AG09309 (cell line): ENCODE data around the gene HTRA3.

ENCODE experiments used
- DNase-seq: peaks from one replicate; pipeline ENCODE4 v3.0.0-alpha.2; 2010; ENCODE audit warnings: low read depth
- H3K4me3 ChIP-seq: 2 replicates; pipeline ENCODE4 v1.5.1; 2011; ENCODE audit warnings: mild to moderate bottlenecking, low read depth, low read length, moderate library complexity; ENCODE audit not compliant: control insufficient read depth
- CTCF ChIP-seq: IDR thresholded peaks from 2 replicates; pipeline ENCODE4 v1.5.1; 2011; ENCODE audit warnings: mild to moderate bottlenecking, low read depth, low read length, inconsistent platforms; ENCODE audit not compliant: insufficient read depth, control insufficient read depth; ENCODE audit errors: missing control alignments

The HTRA3 gene

GRCh38 chr4:8233672-8234484 is 35.7 kb upstream of the HTRA3 start:
- no peak for DNase-seq
- no peak overlapping the region for H3K4me3 ChIP-seq
- TF ChIP-seq CTCF = no peak

- no peak for DNase-seq
- no peak overlapping the region for H3K4me3 ChIP-seq
- TF ChIP-seq CTCF = no peak
Measured at GRCh38 chr4:8234715-8235114, 34.8 kb upstream of the HTRA3 start.

- H3K4me3 ChIP-seq = no peak overlapping the region
- TF ChIP-seq CTCF = no peak
- no peak for DNase-seq
Measured at GRCh38 chr4:8235224-8235623, 34.3 kb upstream of the HTRA3 start.

- no peak overlapping the region for H3K4me3 ChIP-seq
- TF ChIP-seq CTCF = no peak
- no peak for DNase-seq
Measured at GRCh38 chr4:8235686-8236085, 33.9 kb upstream of the HTRA3 start.

GRCh38 chr4:8236106-8236919 is 33.2 kb upstream of the HTRA3 start:
- no peak for DNase-seq
- no peak overlapping the region for H3K4me3 ChIP-seq
- no peak for TF ChIP-seq CTCF

GRCh38 chr4:8236920-8237195 is 32.7 kb upstream of the HTRA3 start:
- no peak overlapping the region for H3K4me3 ChIP-seq
- no peak for TF ChIP-seq CTCF
- no peak for DNase-seq
